HG02981 (cell line): ENCODE data around the gene CAT.
"Not testable (repeated sequence)": the region's sequence is repeated elsewhere in the genome, so short reads cannot be mapped to it uniquely, and the experiment has no call there.

Experiments
- ATAC-seq: cut with Tn5 transposase; IDR thresholded peaks from one replicate; pipeline ENCODE4 v1.9.1; 2021; ENCODE audit warnings: mild to moderate bottlenecking, moderate library complexity; ENCODE audit not compliant: unreplicated experiment

The CAT gene

DNA sequence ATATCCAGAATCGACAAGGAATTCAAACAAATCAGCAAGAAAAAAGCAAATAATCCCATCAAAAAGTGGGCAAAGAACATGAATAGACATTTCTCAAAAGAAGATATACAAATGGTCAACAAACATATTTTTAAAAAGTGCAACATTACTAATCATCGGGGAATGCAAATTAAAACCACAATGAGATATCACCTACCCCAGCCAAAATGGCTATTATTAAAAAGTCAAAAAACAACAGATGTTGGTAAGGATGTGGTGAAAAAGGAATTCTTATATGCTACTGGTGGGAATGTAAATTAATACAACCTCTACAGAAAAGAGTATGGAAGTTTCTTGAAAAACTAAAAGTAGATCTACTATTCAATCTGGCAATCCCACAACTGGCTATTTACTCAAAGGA lies 13.9 kb upstream of the CAT start:
- ATAC-seq, result not testable (repeated sequence)

DNA sequence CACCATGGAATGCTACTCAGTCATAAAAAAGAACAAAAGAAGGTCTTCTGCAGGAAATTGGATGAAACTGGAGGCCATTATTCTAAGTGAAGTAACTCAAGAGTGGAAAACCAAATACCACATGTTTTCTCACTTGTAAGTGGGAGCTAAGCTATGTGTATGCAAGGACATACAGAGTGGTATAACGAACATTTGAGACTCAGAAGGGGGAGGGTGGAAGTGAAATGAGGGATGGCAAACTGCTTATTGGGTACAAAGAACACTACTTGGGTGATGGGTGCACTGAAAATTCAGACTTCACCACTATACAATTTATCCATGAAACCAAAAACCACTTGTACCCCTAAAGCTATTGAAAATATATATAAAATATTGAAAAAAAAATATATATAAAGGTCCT lies 13.4 kb upstream of the CAT start:
- no peak for ATAC-seq

DNA sequence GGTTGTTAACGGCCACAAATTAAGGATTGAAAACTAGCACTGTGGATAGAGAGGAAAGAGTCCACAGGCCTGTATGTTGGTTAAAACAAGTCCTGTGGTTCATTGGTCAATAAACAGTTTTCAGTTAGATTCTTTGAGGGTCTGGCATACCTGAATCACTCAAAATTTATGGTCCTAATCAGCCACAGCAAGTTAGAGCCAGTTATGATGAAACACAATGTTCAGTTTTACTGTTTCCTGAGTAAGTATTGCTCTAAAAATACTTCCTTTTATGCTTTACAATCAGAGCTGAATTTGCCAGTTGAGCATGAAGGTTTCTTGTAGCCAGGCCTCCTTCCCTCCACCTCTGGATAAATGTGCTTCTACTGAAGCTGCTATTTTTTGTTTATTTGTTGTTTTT lies 12.9 kb upstream of the CAT start:
- ATAC-seq, result no peak

DNA sequence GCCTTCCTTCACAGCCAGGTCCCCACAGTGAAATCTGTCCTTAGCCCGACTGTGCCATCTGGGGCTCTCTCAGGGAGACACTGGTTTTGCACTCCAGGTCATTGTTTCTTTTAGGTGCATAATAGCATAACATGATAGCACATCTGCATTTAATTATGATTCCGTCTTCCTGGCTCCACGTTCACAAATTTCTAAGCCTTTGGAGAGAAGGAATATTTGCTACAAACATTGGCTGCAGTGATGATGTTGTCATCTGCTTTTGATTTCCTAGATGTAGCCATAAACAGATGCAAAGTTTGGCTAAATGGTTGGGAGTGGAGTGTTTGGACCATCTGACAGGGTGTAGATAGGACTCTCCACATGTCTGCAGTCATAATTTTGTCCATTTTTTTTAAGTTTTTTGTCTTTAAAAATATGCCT lies 12.0 kb upstream of the CAT start:
- ATAC-seq, result no peak

DNA sequence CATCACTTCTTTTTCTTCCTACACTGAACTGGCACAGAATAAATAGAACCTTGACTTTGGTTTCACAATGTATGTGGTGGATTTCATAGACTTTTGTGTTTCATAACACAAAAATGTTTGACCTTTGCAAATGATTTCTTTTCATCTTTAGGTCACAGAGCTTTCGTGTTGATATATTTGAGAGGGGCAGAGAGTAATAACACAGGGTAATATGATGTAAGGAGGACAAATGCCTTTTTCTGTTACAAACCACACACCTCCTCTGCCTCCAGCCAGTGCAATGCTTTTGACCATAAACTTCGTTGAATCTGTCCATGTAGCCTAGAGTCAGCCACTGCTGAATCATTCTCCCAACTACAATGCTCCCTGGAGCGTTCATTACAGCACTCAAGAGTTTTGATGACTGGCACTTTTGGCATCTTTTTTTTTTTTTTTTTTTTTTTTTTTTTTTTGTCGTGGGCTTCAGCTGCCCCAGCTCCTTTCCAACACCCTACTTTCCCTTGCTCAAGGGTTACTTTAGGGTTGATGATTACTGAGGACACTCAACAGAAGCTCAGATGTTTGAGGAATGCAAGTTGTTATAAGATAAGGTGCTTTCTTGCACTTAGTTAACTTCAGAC lies 11.4 kb upstream of the CAT start:
- no peak for ATAC-seq

DNA sequence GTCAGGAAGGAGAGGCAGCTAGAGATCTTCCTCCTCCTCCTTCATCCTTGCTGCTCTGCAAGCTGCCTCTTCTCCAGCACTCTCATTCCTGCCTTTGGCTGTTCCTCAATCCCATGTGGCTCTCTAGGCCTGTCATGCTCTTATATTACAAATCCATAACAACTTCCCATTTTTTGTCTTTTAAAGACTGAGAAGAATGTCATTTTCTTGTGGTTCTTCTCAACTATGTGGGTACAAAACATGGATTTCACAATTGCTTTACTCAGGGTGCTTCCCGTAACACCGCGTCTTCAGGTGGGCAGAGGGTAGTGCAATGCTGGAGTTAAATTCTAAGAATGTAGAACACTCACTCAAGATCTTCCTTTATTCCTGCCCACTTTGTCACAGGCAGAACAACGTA lies 6.8 kb upstream of the CAT start:
- ATAC-seq, result no peak

DNA sequence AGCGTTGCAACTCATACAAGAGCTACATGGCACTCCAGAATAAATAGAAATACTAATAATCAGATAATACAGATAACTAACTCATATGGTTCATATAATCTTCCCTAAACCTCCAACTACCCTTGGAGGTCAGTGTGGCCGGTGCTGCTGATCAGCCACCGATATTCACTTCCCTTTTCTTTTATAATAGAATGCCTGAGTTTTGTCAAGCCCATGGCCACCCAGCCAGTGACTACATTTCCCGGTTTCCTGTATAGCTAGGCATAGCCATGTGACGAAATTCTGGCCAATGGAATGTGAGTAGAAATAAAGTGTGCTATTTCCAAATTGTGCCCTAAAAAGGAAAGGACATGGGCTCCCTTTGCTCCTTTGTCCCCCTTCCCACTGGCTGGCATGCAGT lies 5.9 kb upstream of the CAT start:
- no peak for ATAC-seq

DNA sequence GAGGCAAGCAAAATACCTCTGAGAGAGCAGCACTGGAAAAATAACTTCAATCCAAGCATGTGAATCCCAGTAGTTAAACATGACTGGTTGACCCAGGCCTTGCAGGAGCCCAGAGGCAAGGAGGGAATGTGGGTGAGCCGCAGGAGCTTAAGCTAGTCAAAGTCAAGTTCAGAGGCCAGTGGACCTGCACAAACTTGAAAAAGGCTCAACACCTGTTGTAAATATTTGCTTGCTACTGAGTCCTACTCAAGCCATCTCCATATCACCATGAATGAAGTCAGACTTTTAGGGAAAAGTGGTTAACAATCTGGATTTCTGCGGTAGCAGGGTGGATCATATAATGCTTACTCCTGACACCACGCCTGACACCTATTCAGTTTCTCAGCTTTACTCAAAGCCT lies 4.8 kb upstream of the CAT start:
- ATAC-seq, result no peak

DNA sequence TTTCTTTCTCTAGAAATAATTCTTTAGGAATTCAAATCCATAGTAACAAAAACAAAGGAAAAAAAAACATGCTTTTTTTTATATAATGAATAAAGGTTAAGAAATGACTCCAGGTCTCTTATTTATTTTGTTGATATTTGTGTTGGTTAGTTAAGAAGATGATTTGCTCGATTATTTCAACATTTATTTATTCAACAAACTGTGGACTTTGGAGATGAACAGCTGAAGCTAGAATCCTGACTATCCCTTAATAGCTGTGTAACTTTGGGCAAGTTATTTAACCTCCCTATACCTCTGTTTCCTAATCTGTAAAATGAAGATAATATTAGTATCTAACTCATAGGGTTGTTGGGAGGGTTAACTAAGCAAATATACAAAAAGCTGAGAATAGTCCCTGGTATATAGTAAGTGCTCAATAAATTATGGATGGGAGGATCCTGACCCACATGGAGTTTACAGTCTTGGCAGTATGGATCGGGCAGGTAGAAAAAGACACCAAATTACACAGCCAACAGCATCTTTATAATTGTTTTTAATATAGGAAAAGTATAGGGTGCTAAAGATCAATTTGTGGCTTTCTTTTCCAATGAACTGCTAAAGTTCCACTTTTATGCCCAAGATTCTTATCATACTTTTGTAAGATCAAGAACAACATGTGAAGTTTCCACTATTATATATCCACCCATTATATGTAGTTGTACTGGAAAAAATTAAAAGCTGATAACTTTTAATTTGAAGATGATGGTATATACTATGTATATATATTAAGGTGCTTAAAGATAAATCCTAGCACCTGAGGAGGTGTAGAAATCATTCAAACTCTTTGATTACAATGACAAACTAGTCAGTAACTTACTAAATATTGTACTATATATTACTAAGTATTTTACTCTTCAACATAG lies 1.3 kb upstream of the CAT start:
- ATAC-seq, result no peak

DNA sequence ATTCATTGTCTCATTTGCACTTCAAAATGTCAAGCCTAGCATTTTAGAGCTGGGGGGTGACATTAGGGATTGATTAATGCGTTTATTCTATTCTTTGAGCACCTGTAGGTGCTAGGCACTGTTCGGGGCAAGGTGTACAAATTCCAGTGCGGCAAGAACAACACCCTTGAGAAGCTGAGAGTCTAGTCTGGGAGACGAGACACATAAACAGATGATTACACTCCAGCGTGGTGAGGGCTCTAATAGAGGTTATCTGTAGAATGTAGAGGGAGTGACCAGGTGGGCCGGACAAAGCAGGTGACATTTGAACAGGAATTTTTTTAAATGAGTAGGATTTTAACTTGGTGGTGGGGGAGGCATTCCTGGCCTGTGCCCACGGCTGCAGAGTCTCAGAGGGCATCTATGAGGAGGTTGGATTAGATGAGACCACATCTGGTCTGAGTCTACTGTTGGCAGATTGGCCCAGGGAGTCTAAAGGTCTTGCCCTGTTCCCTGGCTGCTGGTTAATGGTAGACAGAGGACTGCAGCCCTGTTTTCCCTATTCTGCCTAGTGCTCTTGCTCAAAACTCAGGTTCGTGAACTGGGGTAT lies 970 bp downstream of the CAT start:
- no peak for ATAC-seq

DNA sequence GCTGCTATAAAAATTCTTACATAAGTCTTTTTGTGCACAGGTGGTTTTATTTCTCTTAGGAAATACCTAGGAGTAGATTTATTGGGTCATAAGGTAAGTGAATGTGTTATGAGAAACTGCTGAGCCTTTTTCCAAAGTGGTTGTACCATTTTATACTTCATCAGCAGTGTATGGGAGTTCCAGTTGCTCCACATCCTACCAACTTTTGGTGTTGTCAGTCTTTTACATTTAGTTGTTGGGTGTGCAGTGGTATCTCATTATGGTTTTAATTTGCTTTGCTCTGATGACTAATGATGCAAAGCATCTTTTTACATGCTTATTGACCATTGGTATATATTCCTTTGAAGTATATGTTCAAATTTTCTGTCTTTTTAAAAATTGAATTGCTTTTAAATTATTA lies 3.1 kb downstream of the CAT start:
- no peak for ATAC-seq

DNA sequence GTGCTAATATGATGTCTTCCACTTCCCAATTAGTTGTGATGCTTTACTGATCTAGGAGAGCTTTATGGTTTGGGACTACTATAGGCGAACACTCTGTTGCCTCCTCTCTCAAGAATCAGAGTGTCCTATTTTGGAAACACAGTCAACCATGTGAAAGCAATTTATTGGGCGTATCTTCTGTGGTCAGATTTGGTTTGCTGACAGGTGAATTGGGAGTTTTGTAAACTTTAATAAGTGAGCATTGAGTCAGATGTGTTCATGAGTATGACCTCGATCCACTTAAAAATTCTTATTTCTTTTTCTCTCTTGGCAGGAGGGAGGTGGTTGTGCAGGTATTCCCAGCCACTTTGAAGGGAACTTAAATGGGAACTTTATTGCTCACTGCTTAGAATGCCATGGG lies 4.4 kb downstream of the CAT start:
- no peak for ATAC-seq

DNA sequence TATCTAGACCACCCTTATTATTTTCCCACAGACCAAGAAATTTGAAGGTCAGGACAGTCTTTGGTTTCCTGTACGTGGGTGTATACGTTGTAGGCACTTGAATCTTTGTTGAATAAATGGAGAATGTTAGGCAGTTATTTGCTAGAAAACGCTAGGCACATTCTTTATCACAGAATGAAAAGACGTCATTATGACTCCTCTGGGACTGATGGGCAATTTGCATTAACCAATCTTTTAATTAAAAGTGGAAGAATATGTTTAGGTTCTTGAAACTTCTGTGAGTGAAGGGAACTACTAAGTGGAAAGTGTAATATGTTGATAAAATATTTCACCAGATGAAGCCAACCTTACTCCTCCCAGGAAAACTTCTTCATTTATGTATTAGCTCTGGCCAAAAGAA lies 5.7 kb downstream of the CAT start:
- no peak for ATAC-seq

DNA sequence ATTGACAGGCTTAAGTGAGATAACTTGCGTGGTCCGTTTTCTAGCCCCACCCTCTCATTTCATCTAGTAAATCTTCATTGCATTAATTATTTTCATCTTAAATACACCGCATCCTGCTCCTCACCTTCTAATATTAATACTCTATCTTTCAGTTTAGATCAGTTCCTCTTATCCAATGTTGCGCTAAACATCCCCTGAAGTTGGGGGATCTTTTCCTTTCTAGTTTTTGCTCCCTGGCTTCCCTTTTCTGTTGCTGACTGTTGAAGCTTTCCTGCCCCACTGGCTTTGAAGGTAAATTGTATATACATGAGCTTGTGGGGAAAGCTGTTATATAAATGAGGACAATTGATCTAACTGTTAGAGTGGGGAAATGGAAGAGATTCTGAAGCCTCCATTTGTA lies 7.2 kb downstream of the CAT start:
- ATAC-seq, result no peak

DNA sequence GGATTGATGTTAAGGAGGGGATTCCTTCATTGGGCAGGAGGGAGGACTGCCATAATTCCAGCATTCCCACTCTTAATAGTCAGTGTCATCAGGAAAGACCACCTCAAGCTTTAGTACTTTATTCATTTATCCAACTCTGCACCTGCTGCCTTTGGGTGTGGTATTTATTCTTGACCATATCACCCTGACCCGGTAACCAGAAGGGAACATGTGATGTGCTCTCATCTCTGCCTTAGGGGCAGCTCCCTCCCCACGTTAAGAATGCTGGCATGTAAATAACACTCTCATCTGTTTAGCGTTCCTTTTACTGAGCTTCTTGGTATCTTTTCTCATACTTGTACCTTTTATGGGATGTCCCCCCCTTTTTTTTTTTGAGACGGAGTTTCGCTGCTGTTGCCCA lies 7.7 kb downstream of the CAT start:
- no peak for ATAC-seq

DNA sequence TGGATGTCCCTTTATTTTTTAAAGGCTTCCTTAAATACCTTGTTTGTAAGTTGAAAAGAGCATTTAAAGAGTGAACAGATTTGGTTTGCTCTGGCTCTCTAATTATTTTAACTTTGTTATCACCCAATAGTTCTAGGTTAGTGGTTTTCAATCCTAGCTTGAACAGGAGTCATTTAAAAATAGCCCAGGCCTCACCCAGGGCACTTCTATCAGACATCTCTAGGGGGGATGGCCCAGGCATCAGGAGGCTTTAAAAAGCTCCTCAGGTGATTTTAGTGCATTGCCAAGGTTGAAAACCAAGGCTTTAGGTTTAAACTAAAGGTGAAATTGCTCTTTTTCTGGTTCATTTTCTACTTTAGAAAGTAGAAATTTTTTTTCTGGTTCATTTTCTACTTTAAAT lies 8.3 kb downstream of the CAT start:
- no peak for ATAC-seq

DNA sequence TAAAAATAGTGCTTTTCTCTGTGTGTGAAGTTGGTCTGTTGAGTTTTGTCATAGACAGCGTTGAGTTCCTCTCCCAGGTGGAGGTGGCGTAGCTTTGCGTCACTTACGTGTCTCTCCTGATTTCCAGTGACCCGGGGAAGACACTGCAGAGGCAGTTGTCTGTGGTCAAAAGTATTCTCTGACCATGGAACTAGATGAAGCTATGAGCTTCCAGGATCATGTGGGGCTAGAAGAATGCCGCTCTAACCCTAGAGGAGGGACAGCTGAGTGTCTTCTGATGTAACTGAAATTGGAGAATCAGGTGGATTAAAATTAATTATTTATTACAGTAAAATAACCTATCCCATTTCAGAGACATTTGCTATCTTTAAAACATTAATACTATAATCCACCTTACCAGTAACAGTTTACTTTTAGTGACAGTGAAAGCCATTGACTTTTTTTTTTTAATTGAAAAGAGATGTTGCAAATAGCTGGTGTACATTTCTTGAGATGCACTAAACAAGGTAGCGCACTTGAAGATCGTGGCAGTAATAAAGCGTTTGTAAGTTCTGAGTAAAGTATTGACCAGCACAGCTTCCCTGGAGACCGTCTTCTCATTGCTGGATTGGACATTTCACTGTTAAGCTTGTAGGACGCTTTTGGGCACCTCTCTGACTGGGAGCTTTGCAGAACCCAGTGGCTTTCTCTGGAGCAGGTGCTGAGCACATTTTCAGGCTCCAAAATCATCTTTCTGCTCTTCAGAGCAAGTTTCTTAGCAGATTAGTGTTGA lies 9.7 kb downstream of the CAT start:
- ATAC-seq, result peak; percentile 27

DNA sequence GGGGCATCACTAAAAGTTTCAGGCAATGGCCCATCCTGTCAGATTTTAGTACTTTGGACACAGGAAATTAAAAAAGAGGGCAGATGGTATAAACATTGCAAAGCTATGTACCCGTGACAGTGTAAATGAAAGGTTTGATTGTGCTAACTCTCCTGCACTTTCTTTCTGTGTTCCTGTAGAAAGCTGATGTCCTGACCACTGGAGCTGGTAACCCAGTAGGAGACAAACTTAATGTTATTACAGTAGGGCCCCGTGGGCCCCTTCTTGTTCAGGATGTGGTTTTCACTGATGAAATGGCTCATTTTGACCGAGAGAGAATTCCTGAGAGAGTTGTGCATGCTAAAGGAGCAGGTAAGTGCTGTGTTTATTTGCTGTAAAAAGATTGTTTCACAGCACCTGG lies 10.3 kb downstream of the CAT start:
- ATAC-seq, result peak; percentile 59

DNA sequence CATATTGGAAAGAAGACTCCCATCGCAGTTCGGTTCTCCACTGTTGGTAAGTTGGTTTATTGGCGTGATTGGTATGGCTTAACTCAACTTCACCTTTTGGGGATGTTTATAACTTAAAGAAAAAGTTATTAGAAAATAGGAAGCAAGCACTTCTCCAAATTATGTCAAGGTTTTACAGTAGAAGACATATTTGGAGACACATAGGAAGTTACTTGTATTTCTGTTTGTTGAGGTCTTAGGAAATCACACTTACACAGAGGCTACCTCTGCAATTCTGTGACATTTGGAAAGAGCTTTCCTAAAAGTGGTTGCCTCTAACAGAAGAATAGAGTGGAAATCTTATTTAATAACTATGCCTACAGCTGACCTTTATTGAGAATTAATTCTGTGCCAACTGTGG lies 12.3 kb downstream of the CAT start:
- ATAC-seq, result no peak

DNA sequence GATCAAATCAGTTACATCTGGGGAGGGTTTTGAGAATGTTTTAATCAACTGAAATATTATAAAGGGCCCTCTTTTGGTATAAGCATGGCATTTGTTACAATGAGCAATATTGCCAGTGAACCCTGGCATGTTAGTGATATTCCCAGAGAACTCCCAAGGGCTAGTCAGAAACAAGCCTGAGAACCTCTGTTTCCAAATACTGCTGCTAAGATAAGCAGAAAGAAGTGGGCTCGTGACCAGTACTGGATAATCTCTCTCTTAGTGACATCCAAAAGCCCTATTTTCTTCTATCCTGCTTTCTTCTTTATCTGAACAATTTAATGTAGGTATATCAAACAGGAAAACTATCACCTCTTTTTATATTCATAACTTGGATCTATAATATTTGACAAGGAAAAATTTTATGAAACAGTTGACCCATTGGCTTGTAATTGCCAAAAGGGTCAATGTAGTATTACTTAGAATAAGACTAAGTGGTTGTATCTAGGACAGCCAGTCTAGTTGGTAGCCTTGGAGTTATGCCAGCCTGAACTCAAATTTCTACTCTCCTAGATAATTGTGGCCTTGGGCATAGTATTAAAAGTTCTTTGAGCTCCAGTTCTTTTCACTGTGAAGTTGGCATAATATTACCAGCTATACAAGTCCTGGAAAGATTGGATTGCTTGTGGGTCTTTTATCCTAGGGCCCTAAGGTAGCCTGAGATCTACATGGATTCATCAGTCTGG lies 15.7 kb downstream of the CAT start:
- ATAC-seq, result no peak

DNA sequence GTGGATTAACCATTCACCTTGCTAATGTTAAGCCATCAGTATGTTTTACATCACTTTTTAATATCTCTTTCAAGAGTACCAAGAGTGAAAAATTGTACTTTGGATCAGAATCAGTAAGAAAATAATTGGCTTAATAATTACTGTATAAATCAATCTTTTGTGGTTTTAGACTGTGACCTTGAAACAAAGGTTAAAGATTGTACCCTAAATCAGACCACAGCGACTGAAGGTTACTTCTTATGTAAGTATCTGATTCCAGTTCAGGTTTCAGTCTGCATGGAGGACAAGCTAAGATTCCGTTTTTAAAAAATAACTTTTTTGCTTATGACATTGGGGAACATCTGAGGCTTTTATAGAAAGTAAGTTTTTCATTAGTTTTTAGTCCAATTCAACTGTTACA lies 18.9 kb downstream of the CAT start:
- ATAC-seq, result no peak
